CD4-positive, alpha-beta memory T cell (primary cell): ENCODE results near the gene MND1. TPM values are rescaled to one million over a fixed set of nuclear protein-coding genes. Genes with fewer than 3 reads are reported as not detected.

Experiments
- CTCF ChIA-PET: fragments of 350-600 bp; sonication (Branson Sonifier 250); formaldehyde crosslinking; loops from one replicate; lab custom pipeline; 2021; ENCODE audit warnings: inconsistent platforms; ENCODE audit not compliant: partially characterized antibody; lab: Charles Lee
- POLR2A ChIA-PET: fragments of 350-600 bp; sonication (Branson Sonifier 250); formaldehyde crosslinking; loops from one replicate; lab custom pipeline; 2021; ENCODE audit not compliant: partially characterized antibody; lab: Charles Lee
- DNase-seq, 5 donors: peaks; one replicate each; pipeline versions ENCODE4 v3.0.0 to v3.0.0-alpha.2; 2020 to 2022; ENCODE audit warnings: mixed read lengths in 1 of 5
- H3K27ac ChIP-seq: one replicate; pipeline ENCODE4 v1.7.0; 2013; ENCODE audit warnings: low read depth, low read length
- H3K27me3 ChIP-seq: 2 replicates; pipeline ENCODE4 v1.7.0; 2013; ENCODE audit warnings: mild to moderate bottlenecking, low read length, moderate library complexity; ENCODE audit not compliant: insufficient read depth
- H3K36me3 ChIP-seq: 2 replicates; pipeline ENCODE4 v1.7.0; 2013; ENCODE audit warnings: mild to moderate bottlenecking, low read length, moderate library complexity; ENCODE audit not compliant: insufficient read depth
- H3K4me1 ChIP-seq: 2 replicates; pipeline ENCODE4 v1.7.0; 2013; ENCODE audit warnings: mild to moderate bottlenecking, low read length, moderate library complexity; ENCODE audit not compliant: insufficient read depth
- H3K4me3 ChIP-seq, 2 donors: one replicate each; pipeline ENCODE4 v1.7.0; 2013; ENCODE audit warnings: low read length in 2 of 2, mild to moderate bottlenecking in 1 of 2
- H3K9me3 ChIP-seq, 2 donors: one replicate each; pipeline ENCODE4 v1.7.0; 2013; ENCODE audit warnings: low read length in 2 of 2, control low read depth in 1 of 2; ENCODE audit not compliant: control insufficient read depth in 1 of 2
- H3K27ac Mint-ChIP-seq, 7 donors: one replicate each; pipeline ENCODE4 v1.8.0; 2020 to 2021; ENCODE audit warnings: mixed read lengths in 7 of 7, mild to moderate bottlenecking in 6 of 7, inconsistent platforms in 3 of 7, moderate library complexity in 3 of 7
- H3K27me3 Mint-ChIP-seq, 2 donors: one replicate each; pipeline ENCODE4 v1.8.0; 2020 to 2021; ENCODE audit warnings: mixed read lengths in 2 of 2
- H3K36me3 Mint-ChIP-seq, 2 donors: one replicate each; pipeline ENCODE4 v1.8.0; 2020 to 2021; ENCODE audit warnings: mixed read lengths in 2 of 2, inconsistent platforms in 1 of 2, mild to moderate bottlenecking in 1 of 2
- H3K4me1 Mint-ChIP-seq, 4 donors: one replicate each; pipeline ENCODE4 v1.8.0; 2020 to 2021; ENCODE audit warnings: mixed read lengths in 4 of 4, mild to moderate bottlenecking in 1 of 4
- H3K4me3 Mint-ChIP-seq, 8 donors: one replicate each; pipeline ENCODE4 v1.8.0; 2020 to 2021; ENCODE audit warnings: mixed read lengths in 8 of 8, mild to moderate bottlenecking in 7 of 8, moderate library complexity in 6 of 8, inconsistent platforms in 3 of 8
- H3K9me3 Mint-ChIP-seq, 8 donors: one replicate each; pipeline ENCODE4 v1.8.0; 2020 to 2021; ENCODE audit warnings: mixed read lengths in 8 of 8, mild to moderate bottlenecking in 5 of 8, inconsistent platforms in 3 of 8, moderate library complexity in 1 of 8
- intact Hi-C: fragments of 100-400 bp; cut with micrococcal nuclease; formaldehyde crosslinking; loops from one replicate; pipeline ENCODE4 v1.15.1; 2023
- polyA plus RNA-seq, 2 donors: library from polyadenylated mRNA; unstranded; fragments of 300-500 nt; fragmentation: Illumina TruSeq; gene quantifications; one replicate each; pipeline ENCODE4 v1.2.3, GENCODE V29; 2021
- total RNA-seq, 2 experiments: library from RNA; stranded (reverse); gene quantifications; one replicate each; pipeline ENCODE4 v1.2.3, GENCODE V29; 2021

MND1 gene
- total RNA-seq (not detected), polyA plus RNA-seq (under 1 TPM in 1 of 2 donors, not detected in 1; 0.34 TPM)

- CTCF ChIA-PET, result interaction anchor here (0.7 to 10.1 kb wide), 34 partner anchors 9 to 405 kb away, joined by 3 to 86 read pairs (median 4); no protein-coding TSS in a partner anchor
- Histone ChIP-seq H3K4me3 (peak within 1 kb of the TSS; percentile 86), H3K27me3 (no peaks in the 10 kb centered on the region), H3K9me3 (no peaks in the 10 kb centered on the region), H3K27ac (peak within 1 kb of the TSS; percentile 54), H3K36me3 (no peaks in the 10 kb centered on the region), H3K4me1 (peaks cover 11% of the 10 kb centered on the region)
- Mint-ChIP-seq H3K4me1 (peaks cover 7 to 25% (median 18%) of the 10 kb centered on the region in 4 donors), H3K4me3 (peak within 1 kb of the TSS; percentile 90 to 98 (median 93)), H3K27ac (peak within 1 kb of the TSS in 6 of 7 donors; percentile 7 to 86 (median 73)), H3K9me3 (peaks cover 0 to 1% (median 0%) of the 10 kb centered on the region in 8 donors), H3K36me3 (peaks cover 0 to 3% of the 10 kb centered on the region in 2 donors), H3K27me3 (no peaks in the 10 kb centered on the region)
- POLR2A ChIA-PET, result interaction anchor here (0.7 to 1.5 kb wide), 4 partner anchors 11 to 299 kb away, joined by 3 to 5 read pairs (median 3); no protein-coding TSS in a partner anchor
- peak; percentile 87 to 89 (median 88) for DNase-seq
- intact Hi-C loops, result loop anchor here (1.0 to 10.0 kb wide), 8 partner anchors 89 to 1280 kb away; no protein-coding TSS in a partner anchor
Measured at GRCh38 chr4:153344131-153345011, at the start of gene MND1. TSS of gene MND1 (plus strand) at chr4:153344688. CDS start at chr4:153344738, 50 bp downstream.

GRCh38 chr4:153295131-153295755 is 49.2 kb upstream of the MND1 start:
- ChIA-PET CTCF (no interaction called here), POLR2A (no interaction called here)
- Mint-ChIP-seq H3K36me3 (peaks cover 25 to 35% of the 10 kb centered on the region in 2 donors), H3K27me3 (peaks cover 0 to 2% of the 10 kb centered on the region in 2 donors), H3K4me1 (peaks cover 0 to 1% (median 0%) of the 10 kb centered on the region in 4 donors), H3K4me3 (no peak overlapping the region), H3K27ac (no peak overlapping the region), H3K9me3 (peaks cover 4 to 14% (median 12%) of the 10 kb centered on the region in 8 donors)
- H3K4me1 ChIP-seq, result no peaks in the 10 kb centered on the region
- H3K9me3 ChIP-seq, result no peaks in the 10 kb centered on the region
- DNase-seq, result no peak
- H3K27ac ChIP-seq, result no peak overlapping the region
- H3K36me3 ChIP-seq, result no peaks in the 10 kb centered on the region
- intact Hi-C loops, result no loop called here
- H3K4me3 ChIP-seq, result no peak overlapping the region
- no peaks in the 10 kb centered on the region for H3K27me3 ChIP-seq

- no peak overlapping the region for H3K4me3 ChIP-seq
- CTCF ChIA-PET, result interaction anchor here (0.9 to 1.6 kb wide), 2 partner anchors 12 to 39 kb away, joined by 3 to 4 read pairs; no protein-coding TSS in a partner anchor
- Mint-ChIP-seq H3K4me1 (peaks cover 0 to 1% (median 0%) of the 10 kb centered on the region in 4 donors), H3K9me3 (peaks cover 4 to 18% (median 15%) of the 10 kb centered on the region in 8 donors), H3K36me3 (peaks cover 27 to 40% of the 10 kb centered on the region in 2 donors), H3K27ac (no peak overlapping the region), H3K27me3 (peaks cover 0 to 2% of the 10 kb centered on the region in 2 donors), H3K4me3 (no peak overlapping the region)
- no peak overlapping the region for H3K27ac ChIP-seq
- H3K9me3 ChIP-seq, result no peaks in the 10 kb centered on the region
- H3K4me1 ChIP-seq, result no peaks in the 10 kb centered on the region
- intact Hi-C loops, result no loop called here
- POLR2A ChIA-PET, result no interaction called here
- H3K27me3 ChIP-seq, result no peaks in the 10 kb centered on the region
- H3K36me3 ChIP-seq, result no peaks in the 10 kb centered on the region
- DNase-seq, result no peak
Measured at GRCh38 chr4:153296040-153296823, 48.3 kb upstream of the MND1 start.

- Histone ChIP-seq H3K27ac (no peak overlapping the region), H3K4me3 (no peak overlapping the region), H3K4me1 (no peaks in the 10 kb centered on the region), H3K27me3 (no peaks in the 10 kb centered on the region), H3K9me3 (no peaks in the 10 kb centered on the region), H3K36me3 (no peaks in the 10 kb centered on the region)
- no peak overlapping the region for H3K27ac Mint-ChIP-seq
- H3K9me3 Mint-ChIP-seq, result peaks cover 4 to 21% (median 18%) of the 10 kb centered on the region in 8 donors
- H3K27me3 Mint-ChIP-seq, result peaks cover 0 to 2% of the 10 kb centered on the region in 2 donors
- H3K4me3 Mint-ChIP-seq, result no peak overlapping the region
- ChIA-PET POLR2A (no interaction called here), CTCF (interaction anchor here (0.9 to 1.6 kb wide), 3 partner anchors 11 to 154 kb away, joined by 3 to 4 read pairs (median 4); no protein-coding TSS in a partner anchor)
- no peak for DNase-seq
- peaks cover 35 to 47% of the 10 kb centered on the region in 2 donors for H3K36me3 Mint-ChIP-seq
- peaks cover 0 to 1% (median 0%) of the 10 kb centered on the region in 4 donors for H3K4me1 Mint-ChIP-seq
- intact Hi-C loops, result no loop called here
Measured at GRCh38 chr4:153297116-153297515, 47.4 kb upstream of the MND1 start.

GRCh38 chr4:153310793-153311192 is 33.7 kb upstream of the MND1 start:
- peak overlapping the region in 1 of 7 donors; percentile 2 for H3K27ac Mint-ChIP-seq
- ChIA-PET CTCF (interaction anchor here (0.9 to 1.4 kb wide), 3 partner anchors 154 to 333 kb away, joined by 3 to 4 read pairs (median 3); no protein-coding TSS in a partner anchor), POLR2A (no interaction called here)
- H3K27me3 Mint-ChIP-seq, result no peaks in the 10 kb centered on the region
- peaks cover 4 to 6% of the 10 kb centered on the region in 2 donors for H3K36me3 Mint-ChIP-seq
- no peak for DNase-seq
- no peaks in the 10 kb centered on the region for H3K9me3 Mint-ChIP-seq
- no peaks in the 10 kb centered on the region for H3K4me1 Mint-ChIP-seq
- H3K9me3 ChIP-seq, result no peaks in the 10 kb centered on the region
- no peak overlapping the region for H3K4me3 ChIP-seq
- no peaks in the 10 kb centered on the region for H3K4me1 ChIP-seq
- no peak overlapping the region for H3K27ac ChIP-seq
- intact Hi-C loops, result loop anchor here (10.0 kb wide), 1 partner anchor 466 kb away; no protein-coding TSS in a partner anchor
- H3K27me3 ChIP-seq, result no peaks in the 10 kb centered on the region
- no peak overlapping the region for H3K4me3 Mint-ChIP-seq
- no peaks in the 10 kb centered on the region for H3K36me3 ChIP-seq

- no peak for DNase-seq
- peaks cover 0 to 1% of the 10 kb centered on the region in 2 donors for H3K27me3 Mint-ChIP-seq
- H3K36me3 Mint-ChIP-seq, result peaks cover 6 to 13% of the 10 kb centered on the region in 2 donors
- intact Hi-C loops, result loop anchor here (10.0 kb wide), 1 partner anchor 470 kb away; no protein-coding TSS in a partner anchor
- no peaks in the 10 kb centered on the region for H3K9me3 Mint-ChIP-seq
- Histone ChIP-seq H3K4me3 (no peak overlapping the region), H3K27ac (no peak overlapping the region), H3K36me3 (no peaks in the 10 kb centered on the region), H3K27me3 (no peaks in the 10 kb centered on the region), H3K4me1 (no peaks in the 10 kb centered on the region), H3K9me3 (no peaks in the 10 kb centered on the region)
- no peak overlapping the region for H3K27ac Mint-ChIP-seq
- ChIA-PET CTCF (interaction anchor here (0.9 to 3.3 kb wide), 4 partner anchors 169 to 187 kb away, joined by 3 to 10 read pairs (median 3); no protein-coding TSS in a partner anchor), POLR2A (no interaction called here)
- peaks cover 0 to 2% (median 0%) of the 10 kb centered on the region in 4 donors for H3K4me1 Mint-ChIP-seq
- H3K4me3 Mint-ChIP-seq, result no peak overlapping the region
Measured at GRCh38 chr4:153314915-153315314, 29.6 kb upstream of the MND1 start.
